Stimulated activated CD4-positive, alpha-beta T cell treated with anti-CD3 and anti-CD28 coated beads, TNF-alpha, amount 100 ng/mL, for 4 hours (primary cell): Measurements from ENCODE around the gene SMG7.

ENCODE experiments used
- DNase-seq, 3 experiments: peaks; one replicate each; pipeline ENCODE4 v3.0.0-alpha.2; 2020; ENCODE audit warnings: low read depth in 3 of 3

SMG7 gene

DNA sequence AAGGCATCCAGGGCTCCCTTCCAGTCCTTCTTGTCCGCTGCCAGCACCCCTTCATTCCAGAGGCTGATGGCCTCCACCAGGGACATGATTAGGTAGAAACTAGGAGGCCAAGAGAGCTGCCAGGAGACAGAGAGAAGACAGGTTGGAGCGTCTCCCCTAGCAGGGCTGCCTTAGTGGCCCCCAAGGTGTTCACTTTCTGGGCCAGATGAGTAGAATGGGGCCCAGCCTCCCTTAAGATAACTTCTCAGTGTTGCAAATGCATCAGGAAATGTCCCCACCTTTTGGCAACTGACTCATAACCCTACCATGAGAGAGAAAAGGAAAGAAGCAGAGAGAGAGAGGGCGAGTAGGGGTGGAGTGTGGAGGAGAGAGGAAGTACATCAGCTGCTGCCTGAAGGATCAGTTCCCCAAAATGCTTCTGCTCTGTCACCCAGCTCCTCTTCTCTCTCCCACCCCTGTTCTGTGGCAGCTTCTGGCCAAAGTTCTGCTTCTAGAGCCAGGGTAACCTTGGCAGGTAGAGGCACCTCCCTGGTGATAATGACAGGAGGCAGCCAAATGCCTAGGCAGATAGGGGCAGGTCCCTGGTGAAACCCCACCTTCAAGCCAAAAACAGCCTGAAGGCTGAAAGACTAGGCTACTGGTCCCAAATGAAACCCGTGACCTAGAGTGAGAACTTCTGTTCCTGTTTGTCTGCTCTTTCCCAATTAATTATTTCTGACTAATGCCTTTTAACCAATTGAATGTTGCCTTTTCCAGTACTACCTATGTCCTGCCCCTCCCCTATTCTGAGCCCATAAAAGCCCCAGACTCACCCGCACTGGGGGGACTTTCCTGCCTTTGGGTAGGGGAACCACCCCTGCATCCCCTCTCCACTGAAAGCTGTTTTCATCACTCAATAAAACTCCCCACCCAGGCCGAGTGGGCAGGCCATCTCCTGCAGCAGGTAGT, 118.2 kb downstream of the SMG7 start, which contains the start of gene NCF2:
TSS of gene NCF2 (minus strand) at position 216 of the 948 bp plus-strand sequence. CDS start at position 86, 130 bp downstream.
- no peak for DNase-seq

DNA sequence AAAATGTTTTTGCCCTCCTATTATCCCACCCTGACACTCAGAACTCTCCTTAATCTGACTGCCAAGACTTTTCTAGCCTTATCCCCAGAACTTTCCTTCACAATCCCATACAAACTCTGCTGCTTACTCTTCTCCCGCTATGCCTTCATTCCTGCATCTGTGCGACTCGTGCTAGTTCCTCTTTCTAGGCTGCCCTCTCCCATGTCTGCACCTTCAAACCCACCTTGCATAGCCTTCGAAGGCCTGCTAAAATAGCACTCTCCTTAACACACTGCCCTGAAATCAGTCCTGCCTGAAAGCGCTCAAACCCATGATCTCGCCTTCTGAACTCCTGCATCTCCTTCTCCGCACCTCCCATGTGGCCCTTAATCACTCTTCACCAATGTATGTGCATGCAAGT, 120.4 kb downstream of the SMG7 start:
- no peak for DNase-seq

DNA sequence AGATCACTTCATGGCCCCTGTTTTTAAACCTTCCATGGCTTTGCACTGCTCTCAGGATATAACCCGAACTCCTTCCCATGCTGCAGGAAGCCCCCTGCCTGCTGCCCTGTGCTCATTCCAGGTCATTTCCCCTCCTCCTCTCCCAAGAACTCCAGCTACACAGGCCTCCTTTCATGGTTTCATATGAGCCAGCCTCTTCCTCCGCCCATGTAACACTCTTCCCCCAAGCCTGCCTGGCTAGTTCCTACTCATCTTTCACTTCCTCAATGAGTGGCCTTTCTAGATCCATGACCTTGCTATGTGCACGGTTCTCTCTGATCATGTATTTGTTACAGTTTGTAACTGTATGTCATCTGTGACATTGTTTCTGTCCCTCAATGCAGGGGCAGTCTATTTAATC, 121.1 kb downstream of the SMG7 start:
- DNase-seq: no peak

DNA sequence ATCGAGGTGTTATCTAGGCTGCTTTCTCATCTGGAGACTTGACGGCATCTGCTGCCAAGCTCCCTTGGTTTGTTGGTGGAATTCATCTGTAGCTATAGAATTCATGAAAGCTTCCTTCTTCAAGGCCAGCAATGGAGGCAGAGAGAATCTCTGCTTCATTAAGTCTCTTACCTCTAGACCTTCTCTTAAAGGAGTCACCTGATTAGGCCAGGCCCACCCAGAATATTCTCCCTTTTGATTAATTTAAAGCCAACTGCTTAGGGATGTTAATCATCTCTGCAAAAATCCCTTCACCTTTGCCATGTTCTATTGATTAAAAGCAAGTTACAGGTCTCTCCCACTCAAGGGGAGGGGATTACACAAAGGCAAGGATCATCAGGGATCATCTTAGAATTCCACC, 123.2 kb downstream of the SMG7 start:
- no peak for DNase-seq

DNA sequence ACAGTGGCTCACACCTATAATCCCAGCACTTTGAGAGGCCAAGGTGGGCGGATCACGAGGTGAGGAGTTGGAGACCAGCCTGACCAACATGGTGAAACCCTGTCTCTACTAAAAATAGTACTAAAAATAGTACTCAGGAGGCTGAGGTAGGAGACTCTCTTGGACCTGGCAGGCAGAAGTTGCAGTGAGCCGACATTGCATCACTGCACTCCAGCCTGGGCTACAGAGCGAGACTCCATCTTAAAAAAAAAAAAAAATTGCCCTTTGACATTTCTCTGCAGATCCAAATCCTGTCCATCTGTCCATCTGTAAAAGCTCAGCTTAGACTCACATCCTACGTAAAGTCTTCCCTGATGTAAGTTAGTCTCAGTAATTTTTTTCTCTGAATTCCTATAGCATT, 124.2 kb downstream of the SMG7 start:
- no peak for DNase-seq

GRCh38 chr1:183597656-183598347, 125.5 kb downstream of the SMG7 start:
- no peak for DNase-seq

- DNase-seq: no peak
Measured at GRCh38 chr1:183598386-183598785, 126.1 kb downstream of the SMG7 start.

DNA sequence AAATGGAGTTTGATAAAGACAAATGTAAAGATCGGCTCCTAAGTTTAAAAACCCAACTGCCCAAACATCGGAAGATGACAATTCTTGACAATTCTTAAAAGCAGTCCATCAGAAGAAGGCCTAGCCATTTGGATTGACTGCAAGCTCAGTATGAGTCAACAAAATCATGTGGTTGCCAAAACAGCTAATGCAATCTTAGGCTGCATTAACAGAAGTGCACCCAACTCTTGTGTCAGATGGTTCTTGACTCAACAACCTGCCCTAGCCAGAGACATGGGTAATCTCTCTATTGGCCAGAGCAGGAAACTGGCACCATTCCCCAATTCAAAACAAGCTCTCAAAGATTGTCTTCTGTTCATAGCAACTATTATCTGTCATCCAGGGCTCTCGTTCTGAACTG, 127.8 kb downstream of the SMG7 start:
- no peak for DNase-seq

GRCh38 chr1:183600634-183601033, 128.3 kb downstream of the SMG7 start:
- DNase-seq: no peak

- DNase-seq: no peak
Measured at GRCh38 chr1:183602510-183602909, 130.2 kb downstream of the SMG7 start.
